DMS114 treated with DMSO at 0.1 percent for 48 hours (cell line): ENCODE results near the gene GALR2.

Experiments
- DNase-seq: peaks from one replicate; lab custom pipeline; 2025; ENCODE audit not compliant: unreplicated experiment; lab: John Stamatoyannopoulos, UW

GALR2 gene

GRCh38 chr17:76124582-76125390 lies 50.2 kb downstream of the GALR2 start:
- DNase-seq = no peak

- DNase-seq = no peak
These were observed 50.8 kb downstream of the GALR2 start for GRCh38 chr17:76125391-76125675.

GRCh38 chr17:76125922-76126321 lies 51.3 kb downstream of the GALR2 start:
- no peak for DNase-seq
